Calu3 (cell line): ENCODE data around the gene SLC12A5. TPM values are rescaled to one million over a fixed set of nuclear protein-coding genes. Genes with fewer than 3 reads are reported as not detected.

Experiments used
- BruUV-seq: library from RNA; stranded (reverse); fragments of 400-500 nt; replicated peaks from 2 replicates; lab custom pipeline; 2021; lab: Mats Ljungman, UMichigan
- CTCF ChIA-PET: fragments of 300-600 bp; sonication (Branson Sonifier 250); formaldehyde crosslinking; loops from one replicate; lab custom pipeline; 2022; ENCODE audit warnings: antibody characterized with exemption; lab: Charles Lee
- DNase-seq: peaks from one replicate; pipeline ENCODE4 v3.0.0; 2022
- H3K27ac Mint-ChIP-seq: one replicate; pipeline ENCODE4 v1.8.0; 2022; ENCODE audit warnings: mixed read lengths; ENCODE audit not compliant: unreplicated experiment
- H3K27me3 Mint-ChIP-seq: one replicate; pipeline ENCODE4 v1.8.0; 2022; ENCODE audit warnings: mixed read lengths; ENCODE audit not compliant: unreplicated experiment
- H3K36me3 Mint-ChIP-seq: one replicate; pipeline ENCODE4 v1.8.0; 2022; ENCODE audit warnings: mild to moderate bottlenecking, moderate library complexity, mixed read lengths; ENCODE audit not compliant: insufficient read depth, unreplicated experiment
- H3K4me1 Mint-ChIP-seq: one replicate; pipeline ENCODE4 v1.8.0; 2022; ENCODE audit warnings: mild to moderate bottlenecking, low read depth, mixed read lengths; ENCODE audit not compliant: unreplicated experiment
- H3K4me3 Mint-ChIP-seq: one replicate; pipeline ENCODE4 v1.8.0; 2022; ENCODE audit warnings: mild to moderate bottlenecking, low read depth, moderate library complexity, mixed read lengths; ENCODE audit not compliant: unreplicated experiment
- H3K9me3 Mint-ChIP-seq: one replicate; pipeline ENCODE4 v1.8.0; 2022; ENCODE audit warnings: low read depth, mixed read lengths; ENCODE audit not compliant: unreplicated experiment
- intact Hi-C: fragments of 100-400 bp; cut with micrococcal nuclease; formaldehyde crosslinking; loops from one replicate; pipeline ENCODE4 v1.10.0; 2022; ENCODE audit not compliant: unreplicated experiment
- total RNA-seq: library from RNA; stranded (reverse); gene quantifications from 2 replicates; pipeline ENCODE4 v1.2.3, GENCODE V29; 2022
- TF ChIP-seq, protein P1 (sequence below): fragments of 200-600 bp; IDR thresholded peaks from one replicate; pipeline ENCODE4 v1.8.0; 2022; ENCODE audit warnings: antibody characterized with exemption; ENCODE audit not compliant: unreplicated experiment

Gene SLC12A5
- total RNA-seq, 1 experiment from 2014 or later, result 2.1 TPM

DNA sequence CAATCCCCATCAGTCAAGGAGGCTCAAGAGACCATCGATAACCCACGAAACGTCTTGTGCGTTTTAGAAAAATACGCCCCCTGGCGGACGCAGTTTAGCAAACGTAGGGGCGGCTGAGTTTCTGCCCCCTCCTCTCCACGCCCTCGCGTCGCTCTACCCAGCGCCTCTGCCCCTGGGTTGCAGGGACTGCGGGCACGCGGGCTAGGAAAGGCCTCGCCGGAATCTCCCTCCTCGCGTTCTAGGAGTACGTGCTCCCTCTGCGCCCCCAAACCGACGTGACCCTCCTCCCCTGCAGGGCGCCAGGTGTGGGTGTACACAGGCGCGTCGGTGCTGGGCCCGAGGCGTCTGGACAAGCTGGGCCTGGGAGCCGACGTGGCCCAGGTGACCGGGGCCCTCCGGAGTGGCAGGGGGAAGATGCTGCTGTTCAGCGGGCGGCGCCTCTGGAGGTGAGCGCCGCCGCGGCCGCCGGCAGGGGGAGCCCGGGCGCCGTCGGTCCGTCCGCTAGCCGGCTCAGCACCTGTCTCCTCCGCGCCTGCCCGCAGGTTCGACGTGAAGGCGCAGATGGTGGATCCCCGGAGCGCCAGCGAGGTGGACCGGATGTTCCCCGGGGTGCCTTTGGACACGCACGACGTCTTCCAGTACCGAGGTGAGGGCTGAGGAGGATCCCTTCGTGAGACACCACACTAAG, 15.0 kb upstream of the SLC12A5 start:
- peak overlapping the region; percentile 55 for H3K4me3 Mint-ChIP-seq
- peaks cover 89% of the 10 kb centered on the region for H3K27me3 Mint-ChIP-seq
- no peak overlapping the region for H3K27ac Mint-ChIP-seq
- CTCF ChIA-PET, result interaction anchor here (0.6 to 4.0 kb wide), 13 partner anchors 9 to 424 kb away, joined by 3 to 26 read pairs (median 4); no protein-coding TSS in a partner anchor
- H3K4me1 Mint-ChIP-seq, result peaks cover 31% of the 10 kb centered on the region
- DNase-seq, result peak; percentile 87
- TF ChIP-seq, protein P1, sequence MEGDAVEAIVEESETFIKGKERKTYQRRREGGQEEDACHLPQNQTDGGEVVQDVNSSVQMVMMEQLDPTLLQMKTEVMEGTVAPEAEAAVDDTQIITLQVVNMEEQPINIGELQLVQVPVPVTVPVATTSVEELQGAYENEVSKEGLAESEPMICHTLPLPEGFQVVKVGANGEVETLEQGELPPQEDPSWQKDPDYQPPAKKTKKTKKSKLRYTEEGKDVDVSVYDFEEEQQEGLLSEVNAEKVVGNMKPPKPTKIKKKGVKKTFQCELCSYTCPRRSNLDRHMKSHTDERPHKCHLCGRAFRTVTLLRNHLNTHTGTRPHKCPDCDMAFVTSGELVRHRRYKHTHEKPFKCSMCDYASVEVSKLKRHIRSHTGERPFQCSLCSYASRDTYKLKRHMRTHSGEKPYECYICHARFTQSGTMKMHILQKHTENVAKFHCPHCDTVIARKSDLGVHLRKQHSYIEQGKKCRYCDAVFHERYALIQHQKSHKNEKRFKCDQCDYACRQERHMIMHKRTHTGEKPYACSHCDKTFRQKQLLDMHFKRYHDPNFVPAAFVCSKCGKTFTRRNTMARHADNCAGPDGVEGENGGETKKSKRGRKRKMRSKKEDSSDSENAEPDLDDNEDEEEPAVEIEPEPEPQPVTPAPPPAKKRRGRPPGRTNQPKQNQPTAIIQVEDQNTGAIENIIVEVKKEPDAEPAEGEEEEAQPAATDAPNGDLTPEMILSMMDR, result peak; percentile 92
- H3K36me3 Mint-ChIP-seq, result peaks cover 5% of the 10 kb centered on the region
- BruUV-seq, result no TSS peak
- intact Hi-C loops, result loop anchor here (2.0 kb wide), 1 partner anchor 27 kb away; no protein-coding TSS in a partner anchor
- H3K9me3 Mint-ChIP-seq, result peaks cover 2% of the 10 kb centered on the region

DNA sequence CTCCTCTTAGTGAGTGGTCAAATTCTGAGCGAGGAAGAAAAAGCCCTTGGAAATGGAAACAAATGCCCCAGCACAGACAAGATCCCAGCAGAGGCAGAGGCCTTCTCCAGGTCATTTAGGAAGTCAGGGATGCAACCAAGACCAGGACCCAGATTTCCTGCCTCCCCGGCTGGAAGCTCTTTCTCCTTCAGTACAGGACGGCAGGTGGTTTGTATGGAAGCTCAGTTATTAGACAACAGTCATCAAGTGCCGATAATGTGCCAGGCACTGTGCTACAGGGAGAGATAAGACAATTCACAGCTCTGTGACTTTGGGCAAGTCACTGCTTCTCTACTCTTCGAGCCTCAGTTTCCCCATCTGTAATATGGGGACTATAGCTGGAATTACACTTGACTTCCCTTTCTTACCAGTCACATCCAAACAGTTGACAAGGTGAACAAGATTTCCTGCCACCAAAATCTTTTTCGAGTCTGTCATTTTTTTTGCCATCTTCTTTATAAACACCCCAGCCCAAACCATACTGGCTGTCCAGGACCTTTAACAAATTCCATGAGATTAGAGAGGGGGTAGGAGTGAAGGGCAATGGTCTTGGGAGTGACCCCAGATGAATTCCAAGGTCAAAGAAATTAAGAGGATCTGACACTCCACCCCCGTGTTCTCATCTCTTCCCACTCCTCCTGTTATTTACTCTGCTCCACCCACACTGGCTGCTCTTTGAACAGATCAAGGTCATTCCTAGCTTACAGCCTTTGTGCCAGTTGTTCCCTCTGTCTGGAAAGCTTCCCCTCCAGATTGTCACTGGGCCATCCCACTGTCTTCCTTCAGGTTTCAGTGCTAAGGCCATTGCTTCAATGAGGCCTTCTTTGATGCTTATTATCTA, 14.3 kb upstream of the SLC12A5 start:
- CTCF ChIA-PET, result interaction anchor here (0.6 to 4.0 kb wide), 11 partner anchors 8 to 423 kb away, joined by 3 to 26 read pairs (median 4); no protein-coding TSS in a partner anchor
- Mint-ChIP-seq H3K36me3 (peaks cover 5% of the 10 kb centered on the region), H3K4me3 (peak overlapping the region; percentile 55), H3K9me3 (peaks cover 2% of the 10 kb centered on the region), H3K27me3 (peaks cover 85% of the 10 kb centered on the region), H3K27ac (no peak overlapping the region), H3K4me1 (peaks cover 31% of the 10 kb centered on the region)
- BruUV-seq, result no TSS peak
- intact Hi-C loops, result no loop called here
- TF ChIP-seq, protein P1, result no peak
- no peak for DNase-seq

DNA sequence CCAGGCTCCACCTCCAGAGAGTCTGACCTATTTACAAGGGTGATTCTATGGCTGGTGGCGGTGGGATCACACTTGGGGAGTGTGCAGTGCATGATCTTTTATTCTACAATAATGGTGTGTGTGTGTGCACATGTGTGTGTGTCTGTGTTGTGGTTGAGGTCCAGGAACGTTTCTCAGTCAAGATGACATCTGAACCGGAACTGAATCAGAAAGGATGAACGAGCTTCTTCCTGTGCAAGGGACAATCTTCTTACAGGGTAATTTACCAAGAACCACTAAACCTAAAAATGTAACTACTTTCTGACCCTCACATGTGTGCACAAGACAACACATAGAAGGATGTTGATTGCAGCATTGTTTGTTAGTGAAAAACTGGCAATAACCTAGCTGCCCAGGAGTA, 11.7 kb upstream of the SLC12A5 start:
- peaks cover 80% of the 10 kb centered on the region for H3K27me3 Mint-ChIP-seq
- intact Hi-C loops, result no loop called here

DNA sequence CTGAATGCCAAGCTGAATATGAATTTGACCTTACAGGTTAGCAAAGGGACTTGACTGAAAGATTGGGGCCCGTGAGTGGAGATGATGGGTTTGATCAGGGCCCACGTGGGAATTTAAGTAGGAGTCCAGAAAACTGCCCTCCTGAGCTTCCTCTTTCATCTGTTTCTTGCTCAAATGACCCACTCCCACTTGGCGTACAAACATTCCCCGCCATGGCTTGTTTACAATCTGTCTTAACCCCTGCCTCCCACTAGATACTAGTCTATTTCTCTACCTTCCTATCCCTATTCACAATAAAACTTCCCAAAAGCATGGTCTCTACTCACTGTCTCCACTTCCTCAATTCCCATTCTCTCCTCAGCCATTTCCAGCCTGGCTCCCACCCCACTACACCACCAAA, 10.9 kb upstream of the SLC12A5 start:
- peaks cover 80% of the 10 kb centered on the region for H3K27me3 Mint-ChIP-seq

More for the DNA sequence above, 11.7 kb upstream of the SLC12A5 start:
- H3K4me3 Mint-ChIP-seq, result no peak overlapping the region
- no peak for DNase-seq
- H3K4me1 Mint-ChIP-seq, result peaks cover 9% of the 10 kb centered on the region
- no peak overlapping the region for H3K27ac Mint-ChIP-seq
- CTCF ChIA-PET, result interaction anchor here (0.6 to 0.8 kb wide), 2 partner anchors 46 to 50 kb away, joined by 4 to 7 read pairs; no protein-coding TSS in a partner anchor
- BruUV-seq, result no TSS peak
- no peaks in the 10 kb centered on the region for H3K9me3 Mint-ChIP-seq
- TF ChIP-seq, protein P1, result no peak
- H3K36me3 Mint-ChIP-seq, result peaks cover 5% of the 10 kb centered on the region

More for the DNA sequence above, 10.9 kb upstream of the SLC12A5 start:
- no peak overlapping the region for H3K27ac Mint-ChIP-seq
- H3K4me3 Mint-ChIP-seq, result no peak overlapping the region
- no peak for DNase-seq
- TF ChIP-seq, protein P1, result no peak
- peaks cover 11% of the 10 kb centered on the region for H3K4me1 Mint-ChIP-seq
- no TSS peak for BruUV-seq
- CTCF ChIA-PET, result no interaction called here
- no peaks in the 10 kb centered on the region for H3K9me3 Mint-ChIP-seq
- intact Hi-C loops, result no loop called here
- peaks cover 5% of the 10 kb centered on the region for H3K36me3 Mint-ChIP-seq
